HG02943 (cell line): ENCODE results near the gene C10orf95.
"Not testable (repeated sequence)": the region's sequence is repeated elsewhere in the genome, so short reads cannot be mapped to it uniquely, and the experiment has no call there.

Source experiments
- ATAC-seq: cut with Tn5 transposase; IDR thresholded peaks from one replicate; pipeline ENCODE4 v1.9.1; 2021; ENCODE audit warnings: mild to moderate bottlenecking, low read depth, moderate library complexity; ENCODE audit not compliant: unreplicated experiment

Gene C10orf95, protein sequence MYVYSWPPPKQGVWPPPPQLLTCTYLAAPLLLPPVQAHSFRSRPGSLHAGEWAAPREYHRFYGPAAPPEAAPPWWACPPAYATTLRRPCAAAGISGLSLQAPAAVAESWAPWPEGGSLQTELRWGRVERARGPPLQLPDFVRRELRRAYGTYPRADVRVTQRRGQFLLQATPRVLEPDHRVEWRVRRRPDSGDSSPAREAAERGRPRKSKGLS

DNA sequence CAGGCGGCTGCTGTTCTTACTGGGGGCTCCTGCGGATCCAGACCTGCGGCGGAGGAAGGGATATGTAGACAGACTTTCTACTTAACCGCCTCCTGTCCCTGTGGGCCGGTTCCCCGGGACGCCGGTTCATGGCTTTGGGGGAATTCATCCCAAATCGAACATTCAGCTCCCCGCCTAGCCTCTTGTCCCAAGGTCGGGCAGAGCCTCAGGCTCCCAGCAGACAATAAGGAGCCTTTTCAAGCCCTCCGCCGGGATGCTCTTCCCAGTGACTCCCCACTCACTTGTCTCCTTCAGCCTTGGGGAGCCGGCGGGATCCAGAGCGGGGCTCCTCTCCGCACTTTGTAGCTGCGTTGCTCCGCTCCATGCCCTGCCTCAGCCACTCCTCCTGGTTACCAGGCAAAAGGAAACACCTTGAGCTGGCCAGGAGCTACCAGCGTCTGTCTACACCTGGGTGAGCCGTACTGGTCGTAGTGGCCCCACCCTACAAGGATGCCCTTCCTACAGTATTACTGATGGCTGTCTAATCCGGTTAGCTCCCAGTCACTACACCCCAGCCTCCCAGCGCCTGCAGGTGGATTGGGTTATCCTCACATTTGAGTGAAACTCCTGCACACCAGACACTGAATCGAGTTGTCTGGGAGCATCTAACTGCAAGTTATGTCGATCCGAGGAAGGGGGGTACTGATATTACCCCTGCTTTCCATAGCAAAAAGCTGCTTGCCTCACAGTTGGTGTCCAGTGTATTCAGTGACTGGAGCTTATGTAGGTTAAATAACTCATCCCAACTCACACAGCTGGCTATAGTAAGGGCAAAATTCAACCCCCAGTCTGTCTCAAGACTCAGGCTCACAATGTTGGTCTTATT lies at the start of gene C10orf95:
Gene C10orf95, minus strand, starts transcription at position 439 of the 865 bp plus-strand sequence. CDS start 450 bp downstream, outside the sequence.
- ATAC-seq: no peak

DNA sequence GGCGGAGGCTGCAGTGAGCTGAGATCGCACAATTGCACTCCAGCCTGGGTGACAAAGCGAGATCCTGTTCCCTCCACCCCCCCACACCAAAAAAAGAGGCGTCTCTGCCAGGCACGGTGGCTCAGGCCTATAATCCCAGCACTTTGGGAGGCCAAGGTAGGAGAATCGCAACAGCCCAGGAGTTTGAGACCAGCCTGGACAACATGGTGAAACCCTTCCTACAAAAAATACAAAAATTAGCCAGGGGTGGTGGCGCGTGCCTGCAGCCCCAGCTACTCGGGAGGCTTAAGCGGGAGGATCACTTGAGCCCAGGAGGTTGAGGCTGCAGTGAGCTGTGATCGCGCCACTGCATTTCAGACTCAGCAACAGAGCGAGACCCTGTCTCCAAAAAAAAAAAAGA lies 49.3 kb upstream of the C10orf95 start:
- ATAC-seq: not testable (repeated sequence)

DNA sequence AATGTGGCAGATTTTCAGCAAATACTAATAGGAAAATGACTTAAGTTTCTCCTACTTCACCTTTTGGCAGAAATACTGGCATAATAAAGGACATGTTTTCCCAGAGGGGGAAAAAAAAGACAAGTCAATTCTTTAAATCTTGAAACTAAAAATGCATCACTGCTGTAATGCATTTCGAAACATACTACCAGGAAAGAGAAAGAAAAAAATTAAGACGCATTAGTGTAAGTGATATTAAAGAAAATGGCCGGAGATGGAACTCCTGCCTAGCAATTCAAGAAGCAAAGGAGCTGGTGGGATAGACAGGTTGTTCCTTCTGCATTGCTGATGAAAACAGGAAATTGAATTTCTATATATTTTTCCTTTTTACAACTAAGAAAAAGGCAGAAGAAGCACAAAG lies 48.0 kb upstream of the C10orf95 start:
- ATAC-seq: no peak

DNA sequence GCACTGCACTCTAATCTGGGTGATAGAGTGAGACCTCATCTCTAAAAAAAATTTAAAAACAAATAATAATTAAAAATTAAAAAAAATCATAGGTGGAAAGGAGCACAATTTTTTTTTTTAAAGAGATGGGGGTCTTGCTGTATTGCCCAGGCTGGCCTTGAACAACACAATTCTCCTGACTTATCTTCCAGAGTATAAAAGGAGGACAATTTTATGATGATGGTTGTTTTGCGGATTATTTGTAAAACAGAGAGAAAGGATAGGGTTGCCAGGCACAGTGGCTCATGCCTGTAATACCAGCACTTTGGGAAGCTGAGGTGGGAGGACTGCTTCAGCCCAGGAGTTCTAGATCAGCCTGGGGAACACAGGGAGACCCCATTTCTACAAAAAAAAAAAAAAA lies 46.2 kb upstream of the C10orf95 start:
- no peak for ATAC-seq

DNA sequence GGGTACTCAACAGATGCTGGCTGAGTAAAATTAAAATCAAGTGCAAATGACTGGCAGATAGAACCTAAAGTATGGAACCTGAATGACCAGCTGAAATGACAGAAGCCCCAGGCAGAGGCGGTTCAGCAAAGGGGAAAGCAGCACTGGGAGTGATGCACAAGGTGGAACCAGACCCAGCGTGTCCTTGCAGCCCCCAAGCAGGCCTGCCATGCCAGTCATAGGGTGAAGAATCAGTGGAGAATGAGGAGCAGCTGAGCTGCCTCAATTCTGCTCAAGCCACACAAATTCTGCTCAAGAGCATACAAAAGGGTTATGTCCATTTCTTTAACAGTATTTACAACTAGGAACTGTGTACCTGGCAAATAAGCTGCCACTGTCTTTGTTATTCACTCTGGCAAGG lies 42.4 kb upstream of the C10orf95 start:
- ATAC-seq: no peak

DNA sequence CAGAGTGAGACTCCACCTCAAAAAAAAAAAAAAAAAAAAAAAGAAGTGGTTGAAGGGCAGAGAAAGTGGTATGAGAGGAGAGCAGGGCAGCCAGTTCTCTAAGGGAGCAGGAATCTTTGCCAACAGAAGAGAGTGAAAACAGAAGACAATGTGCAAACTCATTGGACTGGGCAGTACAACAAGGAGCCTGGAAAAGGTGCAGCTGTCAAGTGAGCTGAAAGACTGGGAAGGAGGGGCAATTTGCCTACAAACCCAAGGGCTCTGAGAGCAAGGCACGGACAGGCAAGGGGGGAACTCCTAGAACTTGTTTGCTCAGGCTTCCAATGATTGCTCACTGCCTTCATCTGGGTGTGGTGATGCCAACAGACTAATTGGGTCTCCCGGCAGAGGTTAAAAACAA lies 41.6 kb upstream of the C10orf95 start:
- ATAC-seq: no peak

DNA sequence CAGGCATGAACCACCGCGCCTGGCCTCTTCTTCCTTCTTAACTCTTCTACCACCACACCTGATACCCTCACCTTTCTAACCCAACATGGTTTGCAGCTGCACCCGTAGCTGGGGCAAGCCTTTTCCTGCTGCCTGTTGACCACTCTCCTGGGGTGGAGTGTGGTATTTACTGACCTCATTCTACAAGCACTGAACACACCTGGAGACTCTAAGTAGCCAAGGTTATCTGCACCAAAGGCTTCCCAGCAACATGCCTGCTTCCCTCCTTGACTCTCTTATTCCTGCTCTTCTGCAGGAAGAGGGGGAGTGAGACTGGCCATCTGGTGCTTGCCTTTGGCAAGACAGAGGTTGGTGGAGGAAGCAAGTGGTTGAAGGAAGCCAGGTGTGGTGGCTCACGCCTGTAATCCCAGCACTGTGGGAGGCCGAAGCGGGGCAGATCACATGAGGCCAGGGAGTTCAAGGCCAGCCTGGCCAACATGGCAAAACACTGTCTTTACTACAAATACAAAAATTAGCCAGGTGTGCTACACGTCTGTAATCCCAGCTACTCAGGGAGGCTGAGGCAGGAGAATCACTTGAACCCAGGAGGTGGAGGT lies 41.1 kb upstream of the C10orf95 start:
- ATAC-seq: no peak

DNA sequence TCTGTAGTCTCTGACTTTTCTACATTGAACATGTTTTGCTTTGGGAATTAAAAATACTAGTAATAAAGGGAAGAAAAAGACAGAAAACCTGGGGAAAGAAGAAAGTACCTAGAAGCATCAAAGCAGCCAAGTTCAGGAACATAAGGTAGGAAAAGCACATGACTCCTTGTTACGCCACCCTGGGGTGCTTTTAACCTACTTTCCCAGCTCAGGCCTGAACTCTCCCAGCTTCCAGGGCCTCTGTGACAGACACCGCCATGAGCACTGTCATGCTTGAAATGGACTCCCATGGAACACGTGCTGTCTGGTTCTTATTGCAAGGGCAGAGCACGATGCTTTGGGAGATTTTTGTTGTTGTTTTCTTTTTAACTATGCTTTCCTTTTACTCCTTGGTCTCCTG lies 39.8 kb upstream of the C10orf95 start:
- no peak for ATAC-seq

DNA sequence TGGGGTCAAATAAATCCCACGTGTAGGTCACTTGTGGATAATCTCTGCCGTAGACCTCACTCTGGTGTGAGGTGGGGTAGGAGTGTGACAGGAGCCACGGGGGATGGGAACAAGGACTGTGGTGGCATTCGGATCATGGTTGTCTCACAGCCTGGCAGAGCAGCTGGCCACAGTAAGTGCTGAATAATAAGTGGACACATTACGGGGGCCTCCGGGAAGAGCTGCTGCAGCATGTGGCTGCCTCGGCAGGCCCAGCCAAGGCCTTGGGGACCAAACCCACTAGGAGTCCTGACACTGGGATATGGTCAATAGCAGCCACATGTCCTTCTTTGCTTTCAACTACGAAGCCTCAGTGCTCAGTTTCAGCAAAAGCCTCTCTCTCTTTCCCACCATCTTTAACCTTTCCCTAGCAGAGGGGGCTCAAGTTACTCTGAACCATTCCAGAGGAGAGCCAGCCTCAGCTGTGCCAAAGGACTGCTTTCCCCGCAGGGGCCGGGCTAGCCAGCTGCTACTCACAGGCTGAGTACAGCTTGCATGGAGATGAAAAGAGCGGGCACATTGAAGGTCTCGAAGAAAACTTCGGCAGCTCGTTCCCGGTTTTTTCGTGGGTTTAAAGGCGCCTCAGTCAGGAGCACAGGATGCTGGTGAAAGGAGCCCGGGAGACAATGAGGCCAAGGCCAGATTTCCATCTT lies 33.9 kb upstream of the C10orf95 start:
- no peak for ATAC-seq

DNA sequence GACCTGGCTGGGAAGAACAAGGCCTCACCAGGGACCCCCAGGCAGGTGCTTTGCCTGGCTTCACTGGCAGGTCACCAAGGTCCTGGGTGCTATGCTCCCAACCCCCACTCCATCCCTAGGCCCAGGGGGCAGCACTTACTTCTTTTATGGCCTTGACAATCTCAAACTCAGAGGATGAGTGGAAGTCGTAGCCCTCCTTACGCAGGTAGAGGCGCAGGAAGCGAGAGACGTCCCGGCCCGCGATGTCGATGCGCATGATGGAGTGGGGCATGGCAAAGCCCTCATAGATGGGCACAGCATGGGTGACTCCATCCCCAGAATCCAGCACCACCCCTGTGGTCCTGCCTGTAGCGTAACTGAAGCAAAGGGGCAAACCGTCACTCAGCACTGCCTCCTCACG lies 32.7 kb upstream of the C10orf95 start:
- ATAC-seq: no peak

DNA sequence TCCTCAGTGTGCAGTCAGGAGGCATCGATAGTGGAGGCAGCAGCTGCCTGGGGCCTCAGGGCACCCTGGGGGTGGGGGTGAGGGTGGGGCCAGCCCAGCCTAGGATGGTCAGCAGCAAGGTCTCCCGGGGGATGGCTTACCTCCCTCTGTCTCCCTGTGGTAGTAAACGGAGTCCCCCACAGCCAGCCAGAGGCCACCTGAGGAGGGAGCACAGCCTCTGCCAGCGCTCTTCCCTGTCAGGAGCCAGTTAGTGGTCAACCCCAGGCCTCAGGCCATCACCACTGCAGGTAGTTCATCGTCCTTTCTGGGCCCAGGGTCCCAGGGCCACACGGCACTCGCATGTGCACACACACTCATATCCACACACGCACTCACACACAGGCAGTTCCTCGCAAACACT lies 29.1 kb upstream of the C10orf95 start:
- no peak for ATAC-seq

DNA sequence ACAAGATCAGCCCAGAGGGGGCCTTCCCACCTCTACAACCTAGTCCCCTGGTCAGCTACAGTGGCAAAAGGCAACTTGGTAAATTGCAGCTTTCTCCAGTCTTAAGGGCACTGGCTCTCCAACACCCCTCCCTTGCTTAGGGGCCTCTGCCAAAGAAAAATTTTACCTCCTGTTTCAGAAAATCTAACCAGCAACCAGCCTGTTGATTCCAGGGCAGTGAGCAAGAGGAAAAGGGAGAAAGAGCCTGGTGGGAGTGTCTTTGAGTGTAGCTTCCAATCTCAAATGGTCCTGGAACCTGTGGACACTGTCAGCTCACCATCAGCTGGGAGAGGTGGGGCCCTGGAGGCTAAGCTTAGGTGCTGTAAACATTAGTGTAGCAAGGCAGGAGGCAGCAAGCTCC lies 28.3 kb upstream of the C10orf95 start:
- no peak for ATAC-seq

DNA sequence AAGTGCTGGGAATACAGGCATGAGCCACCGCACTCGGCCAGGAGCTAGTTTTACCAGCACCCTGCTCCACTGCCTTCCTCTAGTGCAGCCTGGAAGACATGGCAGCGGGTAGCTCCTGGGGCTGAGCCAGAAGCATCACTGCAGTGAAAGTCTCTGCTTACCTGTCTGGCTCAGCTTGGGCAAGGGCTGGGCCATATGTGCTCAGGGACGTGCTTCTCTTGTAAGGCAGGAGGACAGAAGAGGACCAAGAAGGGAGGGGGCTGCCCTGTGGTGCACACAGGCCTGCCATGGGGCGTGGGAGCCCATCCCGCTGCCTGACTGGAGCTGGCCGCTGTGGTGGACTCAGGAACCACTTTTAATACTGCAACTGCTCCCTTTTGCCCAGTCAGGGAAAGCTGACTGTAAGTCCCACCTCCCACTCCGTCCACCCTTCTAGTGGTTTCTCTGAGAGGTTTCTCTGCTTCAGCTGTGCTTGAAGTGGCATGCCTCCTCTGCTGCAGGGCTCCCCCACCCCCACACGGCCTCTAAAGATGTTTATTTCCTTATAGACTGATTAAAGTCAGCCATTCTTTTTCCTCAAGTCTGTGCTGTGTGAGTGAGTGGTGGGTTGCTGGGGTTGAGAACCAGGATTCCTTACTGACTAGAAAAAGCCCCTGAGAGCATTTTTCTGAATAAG lies 25.3 kb upstream of the C10orf95 start:
- no peak for ATAC-seq

DNA sequence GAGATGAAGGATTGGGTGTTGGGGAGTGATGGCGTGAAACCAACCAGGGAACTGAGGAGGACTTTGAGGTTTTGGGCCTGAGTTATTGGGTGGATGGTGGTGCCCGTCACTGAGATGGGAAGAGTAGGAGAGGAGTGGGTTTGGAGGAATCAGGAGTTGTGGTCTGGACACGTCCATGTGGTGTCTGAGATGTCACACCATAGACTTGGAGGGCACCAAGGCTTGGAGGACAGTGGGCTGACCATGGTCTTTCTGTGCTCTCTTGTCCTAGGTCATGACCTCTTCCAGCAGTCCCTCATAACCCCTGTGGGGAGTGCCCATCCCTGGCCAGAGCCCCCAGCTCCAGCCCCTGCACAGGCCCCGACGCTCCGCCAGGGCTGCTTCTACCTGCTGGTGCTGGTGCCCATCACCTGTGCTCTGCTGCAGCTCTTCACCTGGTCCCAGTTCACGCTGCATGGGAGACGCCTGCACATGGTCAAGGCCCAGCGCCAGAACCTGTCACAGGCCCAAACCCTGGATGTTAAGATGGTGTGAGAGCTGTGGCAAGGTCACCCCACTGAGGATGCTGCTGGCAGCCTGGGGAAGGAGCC lies 24.2 kb upstream of the C10orf95 start:
- ATAC-seq: no peak

DNA sequence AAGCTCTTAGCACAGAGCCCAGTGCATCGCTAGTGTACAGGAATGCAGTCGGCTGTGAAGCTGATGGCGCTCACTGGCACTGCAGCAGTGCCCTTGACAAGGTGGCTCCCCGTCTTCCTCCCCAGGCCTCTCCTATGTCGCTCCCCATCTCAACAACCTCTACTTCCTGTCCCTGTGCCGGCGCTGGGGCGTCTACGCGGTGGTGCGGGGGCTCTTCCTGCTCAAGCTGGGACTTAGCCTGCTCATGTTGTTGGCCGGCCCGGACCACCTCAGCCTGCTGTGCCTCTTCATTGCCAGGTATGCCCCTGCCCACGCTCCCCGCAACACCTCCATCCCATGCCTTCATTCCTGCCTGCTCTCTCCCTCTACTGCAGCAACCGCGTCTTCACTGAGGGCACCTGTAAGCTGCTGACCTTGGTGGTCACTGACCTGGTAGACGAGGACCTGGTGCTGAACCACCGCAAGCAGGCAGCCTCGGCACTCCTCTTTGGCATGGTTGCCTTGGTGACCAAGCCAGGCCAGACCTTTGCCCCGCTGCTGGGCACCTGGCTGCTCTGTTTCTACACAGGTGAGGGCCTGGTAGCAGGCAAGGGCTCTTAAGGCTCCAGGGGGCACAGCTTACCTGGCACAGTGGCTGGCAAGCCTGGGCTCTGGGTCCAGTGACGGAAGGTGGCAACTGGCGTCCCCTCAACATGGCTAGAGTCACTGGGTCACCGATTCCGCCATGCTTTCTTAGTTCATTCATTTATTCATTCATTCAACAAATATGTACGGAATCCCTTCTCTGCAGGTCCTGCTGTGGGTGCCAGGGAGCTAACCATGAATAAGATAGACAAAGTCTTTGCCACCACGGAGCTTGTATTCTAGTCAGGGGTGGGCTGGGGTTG lies 22.3 kb upstream of the C10orf95 start:
- ATAC-seq: no peak

DNA sequence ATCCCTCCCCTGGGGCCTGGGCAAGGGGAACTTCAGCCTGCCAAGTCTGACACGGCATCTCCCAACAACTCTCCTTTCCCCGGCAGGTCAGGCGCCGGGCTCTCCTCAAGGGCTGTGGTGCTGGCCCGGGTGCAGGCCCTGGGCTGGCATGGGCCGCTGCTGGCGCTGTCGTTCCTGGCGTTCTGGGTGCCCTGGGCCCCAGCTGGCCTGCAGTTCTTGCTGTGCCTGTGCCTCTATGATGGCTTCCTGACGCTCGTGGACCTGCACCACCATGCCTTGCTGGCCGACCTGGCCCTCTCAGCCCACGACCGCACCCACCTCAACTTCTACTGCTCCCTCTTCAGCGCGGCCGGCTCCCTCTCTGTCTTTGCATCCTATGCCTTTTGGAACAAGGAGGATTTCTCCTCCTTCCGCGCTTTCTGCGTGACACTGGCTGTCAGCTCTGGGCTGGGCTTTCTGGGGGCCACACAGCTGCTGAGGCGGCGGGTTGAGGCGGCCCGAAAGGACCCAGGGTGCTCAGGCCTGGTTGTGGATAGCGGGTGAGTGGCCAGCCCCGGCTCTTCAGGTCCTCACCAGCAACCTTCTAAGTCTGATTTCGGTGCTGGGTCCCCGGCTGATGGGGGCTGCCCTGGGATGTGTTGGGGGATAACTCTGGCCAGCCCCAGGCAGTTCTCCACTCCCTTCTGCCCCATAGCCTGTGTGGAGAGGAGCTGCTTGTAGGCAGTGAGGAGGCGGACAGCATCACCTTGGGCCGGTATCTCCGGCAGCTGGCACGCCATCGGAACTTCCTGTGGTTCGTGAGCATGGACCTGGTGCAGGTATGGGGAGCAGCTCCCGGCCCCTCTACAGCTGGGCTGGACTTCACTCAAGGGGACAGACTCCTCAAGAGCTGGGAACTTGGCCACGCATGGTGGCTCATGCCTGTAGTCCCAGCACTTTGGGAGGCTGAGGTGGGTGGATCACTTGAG lies 19.5 kb upstream of the C10orf95 start:
- no peak for ATAC-seq

DNA sequence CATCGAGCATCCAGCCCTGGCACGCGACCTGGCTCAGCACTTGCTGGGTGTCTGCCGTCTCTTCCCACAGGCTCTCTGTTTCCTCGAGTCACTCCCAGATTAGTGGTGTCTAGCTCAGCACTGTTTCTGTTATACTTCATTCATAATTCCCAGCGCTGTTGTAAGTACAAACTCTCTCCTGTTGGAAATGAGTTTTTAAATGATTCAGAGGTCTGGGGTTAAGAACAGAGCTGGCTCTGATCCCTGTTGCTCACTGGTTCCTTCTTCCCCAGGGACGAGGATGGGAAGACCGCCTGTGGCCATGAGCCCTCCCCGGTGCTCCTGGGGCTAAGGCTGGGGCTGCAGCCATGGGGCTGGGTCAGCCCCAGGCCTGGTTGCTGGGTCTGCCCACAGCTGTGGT lies 17.3 kb upstream of the C10orf95 start:
- ATAC-seq: no peak

DNA sequence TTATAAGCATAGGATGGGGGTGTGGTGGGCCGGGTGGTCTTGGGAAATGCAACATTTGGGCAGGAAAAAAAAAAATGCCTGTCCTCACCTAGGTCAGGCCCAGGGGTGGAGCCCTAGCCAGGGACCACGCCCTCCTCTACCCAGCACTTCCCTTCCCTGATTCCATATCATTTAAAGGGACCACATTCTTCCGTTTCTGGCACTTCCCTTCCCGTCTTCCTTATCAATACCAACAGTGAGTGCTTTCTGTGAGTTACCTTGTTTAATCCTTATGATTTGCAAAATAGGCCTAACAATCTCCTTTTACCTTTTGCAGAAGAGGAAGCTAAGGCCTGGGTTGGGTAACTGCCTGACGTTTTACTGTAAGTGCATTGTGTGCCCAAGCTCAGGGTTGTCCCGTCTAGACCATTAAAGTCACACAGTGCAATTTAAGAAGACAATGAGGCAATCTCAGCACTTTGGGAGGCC lies 16.7 kb upstream of the C10orf95 start:
- ATAC-seq: no peak
